ENCODE measurements around the gene PIGBOS1. TPM values are rescaled to one million over a fixed set of nuclear protein-coding genes. Genes with fewer than 3 reads are reported as not detected.

Gene PIGBOS1
- polyA plus RNA-seq, 1 experiment = 12.2 TPM

- Histone ChIP-seq H3K27me3 (ENCODE audit: control insufficient read depth, insufficient read depth, low read length) (no peaks in the 10 kb centered on the region), H3K4me3 (ENCODE audit: low read depth, low read length) (no peak overlapping the region), H3K36me3 (ENCODE audit: control insufficient read depth, insufficient read depth, low read length) (no peaks in the 10 kb centered on the region)
- ChIA-PET POLR2A (no interaction called here), CTCF (interaction anchor here (0.7 to 1.5 kb wide), 2 partner anchors 10 to 61 kb away, joined by 3 to 4 read pairs; no protein-coding TSS in a partner anchor)
- TF ChIP-seq, protein P1, sequence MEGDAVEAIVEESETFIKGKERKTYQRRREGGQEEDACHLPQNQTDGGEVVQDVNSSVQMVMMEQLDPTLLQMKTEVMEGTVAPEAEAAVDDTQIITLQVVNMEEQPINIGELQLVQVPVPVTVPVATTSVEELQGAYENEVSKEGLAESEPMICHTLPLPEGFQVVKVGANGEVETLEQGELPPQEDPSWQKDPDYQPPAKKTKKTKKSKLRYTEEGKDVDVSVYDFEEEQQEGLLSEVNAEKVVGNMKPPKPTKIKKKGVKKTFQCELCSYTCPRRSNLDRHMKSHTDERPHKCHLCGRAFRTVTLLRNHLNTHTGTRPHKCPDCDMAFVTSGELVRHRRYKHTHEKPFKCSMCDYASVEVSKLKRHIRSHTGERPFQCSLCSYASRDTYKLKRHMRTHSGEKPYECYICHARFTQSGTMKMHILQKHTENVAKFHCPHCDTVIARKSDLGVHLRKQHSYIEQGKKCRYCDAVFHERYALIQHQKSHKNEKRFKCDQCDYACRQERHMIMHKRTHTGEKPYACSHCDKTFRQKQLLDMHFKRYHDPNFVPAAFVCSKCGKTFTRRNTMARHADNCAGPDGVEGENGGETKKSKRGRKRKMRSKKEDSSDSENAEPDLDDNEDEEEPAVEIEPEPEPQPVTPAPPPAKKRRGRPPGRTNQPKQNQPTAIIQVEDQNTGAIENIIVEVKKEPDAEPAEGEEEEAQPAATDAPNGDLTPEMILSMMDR (IDR thresholded peaks at IDR 0.05; ENCODE audit: insufficient read depth, low read depth, low read length) = no peak
- DNase-seq (ENCODE audit: low read depth) = no peak
Observed at GRCh38 chr15:55277715-55278114, 41.2 kb downstream of the PIGBOS1 start.

DNA sequence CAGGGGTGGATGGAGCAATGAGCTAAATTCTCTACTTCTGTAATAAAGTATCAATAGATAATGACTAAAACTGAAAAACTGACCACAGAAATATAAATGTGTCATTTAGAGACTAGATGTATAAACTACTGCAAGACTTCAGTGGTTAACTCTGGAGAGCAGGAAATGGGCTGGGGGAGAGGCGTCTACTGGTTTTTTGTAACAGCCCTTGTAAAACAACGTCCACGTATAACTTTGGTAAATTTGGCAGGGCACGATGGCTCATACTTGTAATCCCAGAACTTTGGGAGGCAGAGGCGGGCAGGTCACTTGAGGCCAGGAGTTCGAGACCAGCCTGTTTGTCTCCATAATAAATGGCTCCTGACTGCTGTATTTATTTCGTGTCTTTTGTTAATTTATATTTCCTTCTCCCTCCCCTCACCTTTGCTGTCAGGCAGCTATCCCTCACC, 41.8 kb downstream of the PIGBOS1 start:
- H3K4me3 ChIP-seq (ENCODE audit: low read depth, low read length) = no peak overlapping the region
- TF ChIP-seq, protein P1 (IDR thresholded peaks at IDR 0.05; ENCODE audit: insufficient read depth, low read depth, low read length) = no peak
- H3K36me3 ChIP-seq (ENCODE audit: control insufficient read depth, insufficient read depth, low read length) = no peaks in the 10 kb centered on the region
- ChIA-PET CTCF (interaction anchor here (0.7 to 1.5 kb wide), 2 partner anchors 9 to 60 kb away, joined by 3 to 4 read pairs; no protein-coding TSS in a partner anchor), POLR2A (no interaction called here)
- DNase-seq (ENCODE audit: low read depth) = no peak
- no peaks in the 10 kb centered on the region for H3K27me3 ChIP-seq (ENCODE audit: control insufficient read depth, insufficient read depth, low read length)

- ChIA-PET CTCF (interaction anchor here (1.5 kb wide), 1 partner anchor 9 kb away, joined by 4 read pairs; no protein-coding TSS in a partner anchor), POLR2A (no interaction called here)
- Histone ChIP-seq H3K36me3 (ENCODE audit: control insufficient read depth, insufficient read depth, low read length) (no peaks in the 10 kb centered on the region), H3K27me3 (ENCODE audit: control insufficient read depth, insufficient read depth, low read length) (no peaks in the 10 kb centered on the region), H3K4me3 (ENCODE audit: low read depth, low read length) (no peak overlapping the region)
- TF ChIP-seq, protein P1 (IDR thresholded peaks at IDR 0.05; ENCODE audit: insufficient read depth, low read depth, low read length) = no peak
- DNase-seq (ENCODE audit: low read depth) = no peak
Observed at GRCh38 chr15:55276324-55276723, 42.6 kb downstream of the PIGBOS1 start.

DNA sequence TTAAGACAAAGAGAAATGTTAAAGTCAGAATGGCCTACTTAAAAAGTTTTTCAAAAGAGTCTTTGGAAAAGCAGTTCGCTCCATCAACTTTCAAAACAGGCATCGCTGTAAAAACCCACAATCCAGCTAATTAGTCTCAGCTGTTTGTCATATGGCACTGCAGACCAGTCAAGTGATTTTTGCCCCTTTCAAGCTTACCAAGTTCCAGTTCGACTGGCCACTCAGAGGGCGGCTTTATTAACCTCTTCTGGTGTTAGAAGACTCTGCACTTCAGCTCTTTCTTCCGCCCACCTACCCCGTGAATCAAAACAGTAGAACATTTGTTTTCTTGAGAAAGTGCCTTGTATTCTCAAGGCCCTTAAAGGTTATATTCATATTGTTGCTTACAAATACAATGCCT, 48.6 kb downstream of the PIGBOS1 start:
- Histone ChIP-seq H3K27me3 (ENCODE audit: control insufficient read depth, insufficient read depth, low read length) (no peaks in the 10 kb centered on the region), H3K4me3 (ENCODE audit: low read depth, low read length) (no peak overlapping the region), H3K36me3 (ENCODE audit: control insufficient read depth, insufficient read depth, low read length) (no peaks in the 10 kb centered on the region)
- ChIA-PET POLR2A (no interaction called here), CTCF (interaction anchor here (1.5 kb wide), 1 partner anchor 49 kb away, joined by 4 read pairs; no protein-coding TSS in a partner anchor)
- no peak for DNase-seq (ENCODE audit: low read depth)
- TF ChIP-seq, protein P1 (IDR thresholded peaks at IDR 0.05; ENCODE audit: insufficient read depth, low read depth, low read length) = no peak

- no peak for DNase-seq (ENCODE audit: low read depth)
- ChIA-PET POLR2A (interaction anchor here (0.7 kb wide), 1 partner anchor 24 kb away, joined by 4 read pairs; no protein-coding TSS in a partner anchor), CTCF (interaction anchor here (0.8 to 2.1 kb wide), 2 partner anchors 9 to 31 kb away, joined by 3 to 4 read pairs; no protein-coding TSS in a partner anchor)
- no peaks in the 10 kb centered on the region for H3K27me3 ChIP-seq (ENCODE audit: control insufficient read depth, insufficient read depth, low read length)
- no peak overlapping the region for H3K4me3 ChIP-seq (ENCODE audit: low read depth, low read length)
- no peaks in the 10 kb centered on the region for H3K36me3 ChIP-seq (ENCODE audit: control insufficient read depth, insufficient read depth, low read length)
- TF ChIP-seq, protein P1 (IDR thresholded peaks at IDR 0.05; ENCODE audit: insufficient read depth, low read depth, low read length) = no peak
Observed at GRCh38 chr15:55268176-55268695, 50.7 kb downstream of the PIGBOS1 start.
